ENCODE data around the gene RPS14. TPM values are rescaled to one million over a fixed set of nuclear protein-coding genes. Genes with fewer than 3 reads are reported as not detected.
A peak's percentile ranks its signal among the peaks of the same experiment; 100 is the strongest.
"Not testable (repeated sequence)": the region's sequence is repeated elsewhere in the genome, so short reads cannot be mapped to it uniquely, and the experiment has no call there.

Gene RPS14
- total RNA-seq, 4 donors from 2014 or later = 1,684 to 3,537 (median 3,314) TPM

GRCh38 chr5:150454492-150455229, 5.1 kb upstream of the RPS14 start:
- Histone ChIP-seq H3K4me3 (no peak overlapping the region), H3K4me1 (peaks cover 12% of the 10 kb centered on the region), H3K27ac (no peak overlapping the region), H3K36me3 (no peaks in the 10 kb centered on the region), H3K27me3 (no peaks in the 10 kb centered on the region), H3K9me3 (no peaks in the 10 kb centered on the region)
- no peak for DNase-seq (ENCODE audit: low spot score in 2 of 2)
- WGBS = 84% methylated on average over 9 of the region's 9 CpGs
- no peak for TF ChIP-seq POLR2AphosphoS5 (IDR thresholded peaks at IDR 0.05)
- TF ChIP-seq EP300 (IDR thresholded peaks at IDR 0.05) = no peak
- no peak for TF ChIP-seq CTCF (IDR thresholded peaks at IDR 0.05)
- no peak for TF ChIP-seq POLR2A (IDR thresholded peaks at IDR 0.05)

GRCh38 chr5:150454027-150454426, 4.5 kb upstream of the RPS14 start:
- DNase-seq (ENCODE audit: low spot score in 2 of 2); H3K4me3 ChIP-seq; H3K9me3 ChIP-seq; H3K4me1 ChIP-seq; H3K27ac ChIP-seq; H3K27me3 ChIP-seq; H3K36me3 ChIP-seq: not testable (repeated sequence)
- WGBS = 32% methylated on average over 8 of the region's 8 CpGs

GRCh38 chr5:150452914-150453313, 3.4 kb upstream of the RPS14 start:
- Histone ChIP-seq H3K4me1 (peaks cover 9% of the 10 kb centered on the region), H3K9me3 (no peaks in the 10 kb centered on the region), H3K36me3 (no peaks in the 10 kb centered on the region), H3K27me3 (no peaks in the 10 kb centered on the region), H3K4me3 (no peak overlapping the region), H3K27ac (no peak overlapping the region)
- no peak for DNase-seq (ENCODE audit: low spot score in 2 of 2)
- no peak for TF ChIP-seq POLR2AphosphoS5 (IDR thresholded peaks at IDR 0.05)
- no peak for TF ChIP-seq CTCF (IDR thresholded peaks at IDR 0.05)
- TF ChIP-seq POLR2A (IDR thresholded peaks at IDR 0.05) = no peak
- no peak for TF ChIP-seq EP300 (IDR thresholded peaks at IDR 0.05)
- 88% methylated on average over 4 of the region's 4 CpGs for WGBS

GRCh38 chr5:150451594-150451993, 2.1 kb upstream of the RPS14 start:
- Histone ChIP-seq H3K4me1 (peaks cover 22% of the 10 kb centered on the region), H3K9me3 (no peaks in the 10 kb centered on the region), H3K27ac (no peak overlapping the region), H3K27me3 (no peaks in the 10 kb centered on the region), H3K4me3 (no peak overlapping the region), H3K36me3 (peaks cover 11% of the 10 kb centered on the region)
- TF ChIP-seq POLR2A (IDR thresholded peaks at IDR 0.05) (no peak), EP300 (IDR thresholded peaks at IDR 0.05) (no peak), CTCF (IDR thresholded peaks at IDR 0.05) (no peak), POLR2AphosphoS5 (IDR thresholded peaks at IDR 0.05) (no peak)
- no peak for DNase-seq (ENCODE audit: low spot score in 2 of 2)
- WGBS = 95% methylated on average over 1 of the region's 1 CpG

GRCh38 chr5:150448952-150449516, 505 bp downstream of the RPS14 start:
- 2% methylated on average over 19 of the region's 31 CpGs for WGBS
- Histone ChIP-seq H3K27ac (peak overlapping the region; percentile 97), H3K4me3 (peak overlapping the region; percentile 92), H3K27me3 (no peaks in the 10 kb centered on the region), H3K36me3 (peaks cover 37% of the 10 kb centered on the region), H3K9me3 (no peaks in the 10 kb centered on the region), H3K4me1 (peaks cover 27% of the 10 kb centered on the region)
- TF ChIP-seq CTCF (IDR thresholded peaks at IDR 0.05) (no peak), POLR2A (IDR thresholded peaks at IDR 0.05) (no peak), EP300 (IDR thresholded peaks at IDR 0.05) (no peak), POLR2AphosphoS5 (IDR thresholded peaks at IDR 0.05) (no peak)
- DNase-seq (ENCODE audit: low spot score in 2 of 2) = no peak
